ENCODE measurements around the gene ULBP2. TPM values are rescaled to one million over a fixed set of nuclear protein-coding genes. Genes with fewer than 3 reads are reported as not detected.
"Not testable (repeated sequence)": the region's sequence is repeated elsewhere in the genome, so short reads cannot be mapped to it uniquely, and the experiment has no call there.

Gene ULBP2
- total RNA-seq, 2 donors from 2014 or later = 0.26 TPM; not detected in 1

- H3K36me3 ChIP-seq (replicated peaks in 1 of 2; ENCODE audit: insufficient read depth in 1 of 2, low read depth in 2 of 2); ATAC-seq; H3K4me3 ChIP-seq; H3K4me1 ChIP-seq; DNase-seq; intact Hi-C loops (cut with DNase I); H3K27ac ChIP-seq; H3K9me3 ChIP-seq: not testable (repeated sequence)
- peaks cover 0 to 18% of the 10 kb centered on the region in 2 donors for H3K27me3 ChIP-seq
- 48 to 51% methylated on average over 3 of the region's 3 CpGs for WGBS, 2 donors
Measured at GRCh38 chr6:149958124-149958523, 16.3 kb downstream of the ULBP2 start.

- 67 to 80% methylated on average over 4 of the region's 4 CpGs for WGBS, 2 donors
- H3K27ac ChIP-seq; DNase-seq; H3K4me3 ChIP-seq; ATAC-seq; H3K9me3 ChIP-seq; intact Hi-C loops (cut with DNase I); H3K36me3 ChIP-seq (replicated peaks in 1 of 2; ENCODE audit: insufficient read depth in 1 of 2, low read depth in 2 of 2): not testable (repeated sequence)
- Histone ChIP-seq H3K27me3 (peaks cover 5 to 25% of the 10 kb centered on the region in 2 donors), H3K4me1 (peaks cover 19% of the 10 kb centered on the region)
Measured at GRCh38 chr6:149959806-149960205, 18.0 kb downstream of the ULBP2 start.

GRCh38 chr6:149960488-149960887, 18.7 kb downstream of the ULBP2 start:
- no peak overlapping the region for H3K27ac ChIP-seq
- intact Hi-C loops (cut with DNase I) = no loop called here
- H3K27me3 ChIP-seq = peaks cover 6 to 32% of the 10 kb centered on the region in 2 donors
- peaks cover 25% of the 10 kb centered on the region for H3K4me1 ChIP-seq
- DNase-seq (no peak), ATAC-seq (no peak)
- no peak overlapping the region for H3K4me3 ChIP-seq
- H3K9me3 ChIP-seq = no peaks in the 10 kb centered on the region
- WGBS, 2 donors = 69 to 76% methylated on average over 6 of the region's 6 CpGs
- TF ChIP-seq CTCF (IDR thresholded peaks at IDR 0.05) (no peak), POLR2A (IDR thresholded peaks at IDR 0.05) (no peak)
- no peaks in the 10 kb centered on the region for H3K36me3 ChIP-seq (replicated peaks in 1 of 2; ENCODE audit: insufficient read depth in 1 of 2, low read depth in 2 of 2)

- Histone ChIP-seq H3K9me3 (no peaks in the 10 kb centered on the region), H3K27me3 (peaks cover 6 to 33% of the 10 kb centered on the region in 2 donors), H3K4me3 (no peak overlapping the region), H3K27ac (no peak overlapping the region), H3K4me1 (peaks cover 25% of the 10 kb centered on the region), H3K36me3 (replicated peaks in 1 of 2; ENCODE audit: insufficient read depth in 1 of 2, low read depth in 2 of 2) (no peaks in the 10 kb centered on the region)
- DNase-seq (no peak), ATAC-seq (no peak)
- TF ChIP-seq POLR2A (IDR thresholded peaks at IDR 0.05) (no peak), CTCF (IDR thresholded peaks at IDR 0.05) (peak in 3 of 7 experiments; percentile 4 to 24 (median 15))
- WGBS, 2 donors = 54 to 71% methylated on average over 5 to 6 of the region's 6 CpGs
- intact Hi-C loops (cut with DNase I) = no loop called here
Measured at GRCh38 chr6:149961728-149962425, 20.1 kb downstream of the ULBP2 start.

GRCh38 chr6:149962461-149963211, 20.8 kb downstream of the ULBP2 start:
- no peak overlapping the region for H3K4me3 ChIP-seq
- peaks cover 25% of the 10 kb centered on the region for H3K4me1 ChIP-seq
- no peaks in the 10 kb centered on the region for H3K36me3 ChIP-seq (replicated peaks in 1 of 2; ENCODE audit: insufficient read depth in 1 of 2, low read depth in 2 of 2)
- H3K27me3 ChIP-seq = peaks cover 6 to 33% of the 10 kb centered on the region in 2 donors
- DNase-seq = no peak
- H3K9me3 ChIP-seq = no peaks in the 10 kb centered on the region
- intact Hi-C loops (cut with DNase I) = no loop called here
- ATAC-seq = no peak
- no peak for TF ChIP-seq CTCF (IDR thresholded peaks at IDR 0.05)
- TF ChIP-seq POLR2A (IDR thresholded peaks at IDR 0.05) = no peak
- no peak overlapping the region for H3K27ac ChIP-seq
- 72 to 75% methylated on average over 6 of the region's 7 CpGs for WGBS, 2 donors
